ENCODE data around the gene XIRP1.

XIRP1 gene

DNA sequence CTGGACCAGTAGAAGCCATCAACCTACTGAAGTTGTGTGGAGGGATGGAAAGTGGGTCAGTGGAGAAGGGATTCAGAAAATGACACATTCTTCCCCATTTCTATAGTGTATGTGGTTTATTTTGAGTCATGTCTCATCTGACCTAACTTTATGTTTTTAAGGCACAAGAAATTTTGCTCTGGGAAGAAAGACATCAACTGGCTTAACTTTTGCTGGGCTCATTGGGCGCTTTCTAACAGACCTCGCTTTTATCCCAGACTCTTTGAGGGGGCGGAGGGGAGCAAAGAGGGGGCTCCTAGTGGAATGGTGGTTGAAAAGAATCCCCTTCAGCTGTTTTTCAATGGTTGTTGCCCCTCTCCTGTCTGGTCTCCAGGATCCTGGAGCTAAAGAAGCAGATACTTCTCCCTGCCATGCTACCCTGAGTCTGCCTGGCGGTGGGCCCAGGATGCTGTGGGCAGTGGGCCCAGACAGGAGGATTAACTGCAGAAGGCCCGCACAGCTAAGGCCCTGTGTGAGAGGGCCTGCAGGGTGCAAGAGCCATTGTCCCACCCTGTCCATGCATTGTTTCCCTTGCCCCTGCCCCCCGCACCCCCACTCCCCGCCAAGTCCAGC, 53.5 kb downstream of the XIRP1 start:
- no peak for DNase-seq (ENCODE audit: extremely low read depth, low read depth)
- TF ChIP-seq, protein P1, sequence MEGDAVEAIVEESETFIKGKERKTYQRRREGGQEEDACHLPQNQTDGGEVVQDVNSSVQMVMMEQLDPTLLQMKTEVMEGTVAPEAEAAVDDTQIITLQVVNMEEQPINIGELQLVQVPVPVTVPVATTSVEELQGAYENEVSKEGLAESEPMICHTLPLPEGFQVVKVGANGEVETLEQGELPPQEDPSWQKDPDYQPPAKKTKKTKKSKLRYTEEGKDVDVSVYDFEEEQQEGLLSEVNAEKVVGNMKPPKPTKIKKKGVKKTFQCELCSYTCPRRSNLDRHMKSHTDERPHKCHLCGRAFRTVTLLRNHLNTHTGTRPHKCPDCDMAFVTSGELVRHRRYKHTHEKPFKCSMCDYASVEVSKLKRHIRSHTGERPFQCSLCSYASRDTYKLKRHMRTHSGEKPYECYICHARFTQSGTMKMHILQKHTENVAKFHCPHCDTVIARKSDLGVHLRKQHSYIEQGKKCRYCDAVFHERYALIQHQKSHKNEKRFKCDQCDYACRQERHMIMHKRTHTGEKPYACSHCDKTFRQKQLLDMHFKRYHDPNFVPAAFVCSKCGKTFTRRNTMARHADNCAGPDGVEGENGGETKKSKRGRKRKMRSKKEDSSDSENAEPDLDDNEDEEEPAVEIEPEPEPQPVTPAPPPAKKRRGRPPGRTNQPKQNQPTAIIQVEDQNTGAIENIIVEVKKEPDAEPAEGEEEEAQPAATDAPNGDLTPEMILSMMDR (IDR thresholded peaks at IDR 0.05; ENCODE audit: low read depth, low read length) = no peak

DNA sequence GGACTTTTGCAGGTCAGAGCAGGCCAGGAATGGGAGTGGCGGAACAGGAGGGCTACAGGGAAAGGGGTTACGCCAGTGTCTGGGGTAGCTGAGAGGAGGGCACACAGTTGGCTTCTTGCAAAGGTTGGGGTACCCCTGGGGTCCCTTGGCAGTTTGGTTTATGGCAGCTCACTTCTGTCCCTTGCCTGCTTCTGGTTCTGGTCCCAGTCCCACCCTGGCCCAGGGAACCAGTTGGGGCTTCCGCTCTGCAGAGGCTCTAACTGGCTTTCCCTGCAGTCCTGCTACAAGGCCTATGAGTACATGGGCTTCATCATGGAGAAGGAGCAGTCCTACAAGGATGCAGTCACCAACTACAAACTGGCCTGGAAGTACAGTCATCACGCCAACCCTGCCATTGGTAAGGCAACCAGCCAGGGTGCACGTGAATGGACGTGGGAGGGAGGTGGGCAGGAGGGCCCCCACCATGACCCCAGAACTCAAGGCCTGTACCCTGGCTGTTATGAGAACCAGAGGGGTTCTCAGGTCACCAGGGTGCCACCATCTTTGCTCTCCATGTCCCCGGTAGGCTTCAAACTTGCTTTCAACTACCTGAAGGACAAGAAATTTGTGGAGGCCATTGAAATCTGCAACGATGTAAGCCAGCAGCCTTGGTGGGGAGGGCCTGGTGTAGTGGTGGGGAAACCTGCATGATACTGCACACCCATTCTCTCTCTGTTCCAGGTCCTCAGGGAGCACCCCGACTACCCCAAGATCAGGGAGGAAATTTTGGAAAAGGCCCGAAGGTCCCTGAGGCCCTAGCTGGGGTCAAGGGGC, 54.2 kb downstream of the XIRP1 start:
- TF ChIP-seq, protein P1 (IDR thresholded peaks at IDR 0.05; ENCODE audit: low read depth, low read length) = no peak
- no peak for DNase-seq (ENCODE audit: extremely low read depth, low read depth)

DNA sequence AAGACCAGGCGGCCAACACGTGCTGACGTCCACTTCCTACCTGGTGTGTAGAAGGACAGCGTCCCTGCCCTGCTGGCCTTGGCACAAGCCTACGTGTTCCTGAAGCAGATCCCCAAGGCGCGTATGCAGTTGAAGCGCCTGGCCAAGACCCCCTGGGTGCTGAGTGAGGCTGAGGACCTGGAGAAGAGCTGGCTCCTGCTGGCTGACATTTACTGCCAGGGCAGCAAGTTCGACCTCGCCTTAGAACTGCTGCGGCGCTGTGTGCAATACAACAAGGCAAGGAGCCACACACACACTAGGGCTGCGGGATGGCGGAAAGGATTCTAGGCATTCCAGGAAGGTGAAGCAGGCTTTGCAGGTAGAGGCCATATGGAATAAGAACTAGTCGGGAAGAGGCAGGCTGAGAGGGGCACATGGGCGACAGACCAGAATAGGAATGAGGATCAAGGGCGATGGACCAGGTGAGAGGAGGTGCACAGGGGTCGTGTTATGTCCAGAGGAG, 54.9 kb downstream of the XIRP1 start:
- TF ChIP-seq, protein P1 (IDR thresholded peaks at IDR 0.05; ENCODE audit: low read depth, low read length) = no peak
- DNase-seq (ENCODE audit: extremely low read depth, low read depth) = no peak

DNA sequence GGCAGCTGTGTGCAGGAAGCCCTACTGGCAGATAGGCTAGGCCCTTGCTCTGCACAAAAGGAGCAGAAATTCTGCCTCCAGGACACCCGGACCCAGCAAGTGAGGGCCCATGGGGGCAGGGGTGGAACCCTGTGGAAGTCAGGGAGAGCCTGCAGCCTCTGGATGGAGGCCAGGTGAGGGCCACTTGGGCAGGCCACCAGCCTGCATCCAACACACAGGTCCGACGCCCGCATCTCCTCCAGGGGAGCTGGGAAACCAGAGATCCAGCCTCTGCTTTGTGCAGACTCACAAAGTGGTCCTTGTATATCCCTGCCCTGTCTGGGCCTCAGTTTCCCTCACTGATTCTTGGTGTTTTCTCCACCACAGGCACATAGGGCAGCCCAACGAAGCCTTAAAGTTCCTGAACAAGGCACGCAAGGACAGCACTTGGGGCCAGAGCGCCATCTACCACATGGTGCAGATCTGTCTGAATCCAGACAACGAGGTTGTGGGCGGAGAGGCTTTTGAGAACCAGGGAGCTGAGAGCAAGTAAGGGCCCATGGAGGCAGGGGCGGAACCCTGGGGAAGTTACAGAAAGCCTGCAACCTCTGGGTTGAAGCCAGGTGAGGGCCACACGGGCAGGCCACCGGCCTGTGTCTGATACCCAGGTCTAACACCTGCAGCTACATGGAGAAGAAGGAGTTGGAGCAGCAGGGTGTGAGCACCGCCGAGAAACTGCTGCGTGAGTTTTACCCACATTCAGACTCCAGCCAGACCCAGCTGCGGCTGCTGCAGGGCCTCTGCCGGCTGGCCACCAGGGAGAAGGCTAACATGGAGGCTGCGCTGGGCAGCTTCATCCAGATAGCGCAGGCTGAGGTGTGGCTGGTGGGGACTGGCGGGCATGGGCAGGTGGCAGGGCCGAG, 55.6 kb downstream of the XIRP1 start:
- DNase-seq (ENCODE audit: extremely low read depth, low read depth) = no peak
- TF ChIP-seq, protein P1 (IDR thresholded peaks at IDR 0.05; ENCODE audit: low read depth, low read length) = no peak

DNA sequence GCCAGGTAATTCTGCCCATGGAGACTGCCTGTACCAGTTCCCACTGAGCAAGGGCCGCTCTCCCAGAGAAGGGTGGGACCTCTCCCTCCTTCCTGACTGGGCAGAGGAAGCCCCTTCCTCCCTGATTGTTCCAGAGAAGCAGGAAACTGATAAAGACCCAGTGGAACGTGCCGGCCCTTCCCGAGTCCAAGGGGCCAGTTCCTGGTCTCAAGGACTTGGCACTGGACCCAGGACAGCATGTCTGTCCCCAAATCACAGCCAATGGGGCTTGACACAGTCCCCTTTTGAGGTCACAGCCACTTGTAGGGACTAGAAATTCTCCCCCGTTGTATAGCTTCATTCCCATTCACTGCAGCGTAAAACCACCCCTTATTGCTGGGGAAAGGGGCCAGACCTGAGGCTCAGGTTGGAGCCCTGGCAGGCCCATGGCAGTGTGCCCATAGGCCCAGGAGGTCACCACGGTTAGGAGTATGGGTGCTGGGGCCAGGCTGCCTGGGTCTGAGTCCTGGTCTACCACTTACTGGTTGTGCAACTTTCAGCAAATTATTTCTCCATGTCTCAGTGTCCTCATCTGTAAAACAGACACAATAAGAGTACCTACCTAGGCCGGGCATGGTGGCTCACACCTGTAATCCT, 57.1 kb downstream of the XIRP1 start:
- no peak for DNase-seq (ENCODE audit: extremely low read depth, low read depth)
- TF ChIP-seq, protein P1 (IDR thresholded peaks at IDR 0.05; ENCODE audit: low read depth, low read length) = no peak

DNA sequence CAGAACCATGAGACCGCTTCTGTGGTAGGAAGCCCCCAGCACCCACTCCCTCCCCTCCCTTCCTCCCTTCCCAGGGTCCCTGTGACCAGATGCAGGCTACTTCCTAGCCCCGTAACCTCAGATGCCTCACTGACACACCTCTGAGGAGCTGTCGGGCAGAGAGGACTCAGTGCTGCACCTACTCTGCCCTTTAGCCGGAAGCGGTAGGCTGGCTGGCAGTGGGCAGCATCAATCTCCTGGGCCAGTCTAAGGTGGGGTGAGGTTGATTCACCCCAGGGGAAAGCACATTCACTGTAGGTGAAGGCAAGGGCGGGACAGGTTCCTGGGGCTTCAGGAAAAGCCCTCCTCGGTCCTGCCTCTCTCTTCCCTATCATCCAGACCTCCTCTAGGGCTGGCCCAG, 58.1 kb downstream of the XIRP1 start:
- TF ChIP-seq, protein P1 (IDR thresholded peaks at IDR 0.05; ENCODE audit: low read depth, low read length) = no peak
- no peak for DNase-seq (ENCODE audit: extremely low read depth, low read depth)

All from AG09319 (cell line).